NCI-H748 (cell line): ENCODE results near the gene SPECC1.
"Not testable (repeated sequence)": the region's sequence is repeated elsewhere in the genome, so short reads cannot be mapped to it uniquely, and the experiment has no call there.

Experiments
- DNase-seq: peaks from one replicate; lab custom pipeline; 2025; ENCODE audit not compliant: unreplicated experiment; lab: John Stamatoyannopoulos, UW

The SPECC1 gene

DNA sequence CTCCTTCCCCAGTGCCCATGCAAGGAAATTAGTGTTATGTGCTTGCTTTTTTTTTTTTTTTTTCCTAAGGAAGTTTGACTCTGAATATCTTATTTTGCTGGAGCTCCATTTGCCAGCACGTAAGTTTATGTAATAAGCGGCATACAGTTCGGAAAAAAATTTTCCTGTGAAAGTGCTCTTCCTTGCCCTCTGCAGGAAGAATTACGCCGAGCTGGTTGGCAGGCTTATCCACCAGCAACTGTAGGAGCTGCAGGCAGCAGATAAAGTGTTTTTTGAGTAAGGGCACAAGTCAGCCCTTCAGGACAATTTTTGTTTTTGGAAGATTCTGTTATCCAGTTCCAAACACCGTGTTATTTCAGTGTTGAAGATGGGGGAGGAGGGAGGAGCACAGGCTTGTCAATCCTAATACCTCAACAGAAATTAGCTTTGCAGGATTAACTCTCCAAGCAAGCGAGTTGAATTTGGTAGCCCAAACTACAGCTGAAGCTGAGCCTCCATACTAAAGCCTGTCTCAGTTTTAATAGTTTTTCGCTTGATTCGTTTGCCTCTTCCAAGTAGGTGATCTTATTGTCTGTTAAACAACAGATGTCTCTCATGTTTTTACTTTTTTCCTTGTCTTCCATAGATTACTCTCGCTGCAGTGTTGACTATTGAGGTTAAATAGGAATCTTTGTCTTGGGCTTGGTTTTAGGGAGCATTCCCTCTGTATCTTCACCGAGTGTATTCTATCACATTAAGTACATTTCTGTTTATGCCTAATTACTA lies 1.1 kb downstream of the SPECC1 start:
- peak; percentile 82 for DNase-seq

DNA sequence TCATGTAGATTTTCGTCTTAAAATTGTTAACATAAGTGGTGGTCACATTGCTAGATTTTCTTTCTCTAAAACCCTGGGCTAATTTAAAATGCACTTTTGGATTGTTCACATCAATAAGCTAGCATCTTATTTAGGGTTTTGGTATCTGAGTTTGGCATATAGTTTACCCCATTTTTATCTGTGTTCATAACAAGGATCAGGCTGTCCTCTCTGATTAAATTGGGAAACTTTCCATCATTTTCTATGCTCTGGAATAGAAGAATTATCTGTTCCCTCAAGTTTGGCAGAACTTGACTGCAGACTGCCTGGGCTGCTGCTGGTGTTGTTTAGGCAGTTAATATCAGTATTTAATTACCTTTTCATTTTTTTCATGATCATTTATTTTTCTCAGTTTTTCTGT lies 1.8 kb downstream of the SPECC1 start:
- no peak for DNase-seq

DNA sequence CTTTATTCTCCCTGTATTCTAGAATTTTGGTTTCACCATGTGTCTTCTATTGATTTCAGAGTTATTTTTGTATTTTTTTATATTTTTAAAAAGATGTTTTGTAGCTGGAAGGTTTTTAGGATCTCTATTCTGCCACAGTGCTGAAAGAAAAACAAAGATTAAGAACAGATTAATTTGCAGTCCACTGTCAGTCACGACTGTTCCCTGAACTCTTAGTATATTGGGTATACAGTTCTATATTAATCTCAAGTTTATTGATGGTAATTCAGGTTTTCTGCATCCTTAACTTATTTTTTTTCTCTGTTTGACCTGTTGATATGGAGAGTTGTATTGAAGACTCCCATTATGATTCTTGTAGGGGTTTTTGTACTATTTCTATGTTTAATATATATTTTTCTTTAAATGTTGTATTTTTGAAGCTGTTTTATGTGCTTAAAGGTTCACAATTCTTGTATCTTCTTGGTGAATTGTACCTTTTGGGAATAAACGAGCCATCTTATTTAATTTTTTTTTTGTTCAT lies 2.9 kb downstream of the SPECC1 start:
- no peak for DNase-seq

DNA sequence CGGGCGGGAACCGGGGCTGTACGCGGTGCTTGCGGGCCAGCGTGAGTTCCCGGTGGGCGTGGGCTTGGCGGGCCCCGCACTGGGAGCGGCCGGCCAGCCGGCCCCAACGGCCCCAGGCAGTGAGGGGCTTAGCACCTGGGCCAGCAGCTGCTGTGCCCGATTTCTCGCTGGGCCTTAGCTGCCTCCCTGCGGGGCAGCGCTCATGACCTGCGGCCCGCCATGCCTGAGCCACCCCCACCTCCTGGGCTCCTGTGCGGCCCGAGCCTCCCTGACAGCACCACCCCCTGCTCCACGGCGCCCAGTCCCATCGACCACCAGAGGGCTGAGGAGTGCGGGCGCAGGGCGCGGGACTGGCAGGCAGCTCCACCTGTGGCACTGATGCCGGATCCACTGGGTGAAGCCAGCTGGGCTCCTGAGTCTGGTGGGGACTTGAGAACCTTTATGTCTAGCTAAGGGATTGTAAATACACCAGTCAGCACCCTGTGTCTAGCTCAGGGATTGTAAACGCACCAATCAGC lies 7.4 kb downstream of the SPECC1 start:
- DNase-seq = not testable (repeated sequence)

DNA sequence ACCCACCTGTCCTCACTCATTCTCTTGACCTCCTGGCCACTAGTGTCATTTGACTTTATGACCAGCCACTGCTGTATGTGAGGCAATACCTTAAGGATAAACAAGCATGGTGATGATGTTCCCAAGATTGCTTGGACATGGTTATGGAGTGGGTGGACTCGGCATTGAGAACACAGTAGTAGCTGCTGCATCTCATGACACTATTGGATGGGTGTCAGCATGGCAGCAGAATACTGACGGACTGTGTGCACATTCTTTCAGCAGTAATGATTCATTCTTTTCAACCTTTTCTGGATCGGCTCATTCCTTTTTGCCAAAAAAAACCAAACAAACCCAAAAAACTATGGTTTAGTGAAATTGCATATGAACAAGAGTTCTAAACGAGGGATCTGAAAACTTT lies 13.5 kb downstream of the SPECC1 start:
- no peak for DNase-seq

DNA sequence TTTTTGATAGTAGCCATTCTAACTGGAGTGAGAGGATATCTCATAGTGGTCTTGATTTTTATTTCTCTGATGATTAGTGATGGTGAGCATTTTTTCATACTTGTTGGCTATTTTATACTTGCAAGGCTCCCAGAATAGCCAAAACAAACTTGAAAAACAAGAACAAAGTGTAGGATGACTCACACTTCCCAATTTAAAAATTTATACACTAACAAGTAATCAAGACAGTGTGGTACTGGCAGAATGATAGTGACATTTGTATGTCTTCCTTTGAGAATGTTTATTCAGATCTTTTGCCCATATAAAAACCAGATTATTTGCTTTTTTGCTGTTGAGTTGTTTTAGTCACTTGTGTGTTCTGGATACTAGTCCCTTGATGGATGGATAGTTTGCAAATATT lies 17.8 kb downstream of the SPECC1 start:
- DNase-seq = no peak

DNA sequence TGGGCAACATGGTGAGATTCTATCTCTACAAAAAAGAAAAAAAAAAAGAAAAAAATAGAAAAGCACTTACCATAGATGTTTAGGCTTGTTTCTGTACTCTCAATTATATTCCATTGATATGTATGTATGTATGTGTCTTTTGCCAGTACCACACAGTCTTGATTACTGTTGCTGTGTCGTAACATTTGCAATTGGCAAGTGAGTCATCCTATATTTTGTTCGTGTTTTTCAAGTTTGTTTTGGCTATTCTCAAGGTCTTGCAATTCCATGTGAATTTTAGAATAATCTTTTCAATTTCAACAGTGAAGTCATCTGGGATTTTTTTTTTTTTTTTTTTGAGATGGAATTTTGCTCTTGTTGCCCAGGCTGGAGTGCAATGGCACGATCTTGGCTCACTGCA lies 19.3 kb downstream of the SPECC1 start:
- DNase-seq = no peak

DNA sequence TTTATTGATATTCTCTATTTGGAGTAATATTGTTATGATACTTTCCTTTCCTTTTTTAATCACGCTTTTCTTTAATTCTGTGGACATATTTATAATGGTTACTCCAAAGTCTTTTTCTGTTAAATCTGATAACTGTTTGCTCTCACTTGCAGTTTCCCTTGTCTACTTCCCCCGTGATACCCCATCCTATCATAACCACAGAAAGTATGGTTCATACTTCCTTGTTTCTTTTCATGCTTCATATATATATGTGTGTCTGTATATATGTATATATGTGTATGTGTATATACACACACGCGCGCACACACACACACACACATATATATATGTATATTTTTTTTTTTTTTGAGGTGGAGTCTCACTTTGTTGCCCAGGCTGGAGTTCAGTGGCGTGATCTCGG lies 23.5 kb downstream of the SPECC1 start:
- no peak for DNase-seq

DNA sequence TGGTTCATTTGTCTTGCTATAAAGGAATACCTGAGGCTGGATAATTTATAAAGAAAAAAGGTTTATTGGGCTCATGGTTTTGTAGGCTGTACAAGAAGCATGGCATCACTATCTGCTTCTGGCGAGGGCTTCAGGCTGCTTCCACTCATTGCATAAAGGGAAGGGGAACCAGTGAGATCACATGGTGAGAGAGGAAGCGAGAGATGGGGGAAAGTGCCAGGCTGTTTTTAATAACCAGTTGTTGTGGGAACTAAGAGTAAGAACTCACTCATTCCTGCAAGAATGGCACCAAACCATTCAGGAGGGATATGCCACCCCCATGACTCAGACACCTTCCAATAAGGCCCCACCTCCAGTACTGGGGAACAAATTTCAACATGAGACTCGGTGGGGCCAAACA lies 24.3 kb downstream of the SPECC1 start:
- no peak for DNase-seq

DNA sequence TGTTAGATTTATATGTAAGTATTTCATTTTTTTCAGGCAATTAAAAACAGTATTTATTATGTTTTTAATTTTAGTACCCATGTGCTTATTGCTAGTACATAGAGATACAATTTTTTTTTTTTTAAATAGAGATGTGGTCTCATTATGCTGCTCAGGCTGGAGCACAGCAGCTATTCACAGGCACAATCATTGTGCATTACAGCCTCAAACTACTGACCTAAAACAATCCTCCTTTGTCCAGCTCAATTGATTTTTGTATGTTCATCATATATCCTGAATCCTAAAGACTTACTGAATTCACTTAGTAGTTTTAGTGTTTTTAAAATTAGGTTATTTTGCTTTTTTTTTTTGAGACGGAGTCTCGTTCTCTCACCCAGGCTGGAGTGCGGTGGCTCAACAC lies 26.3 kb downstream of the SPECC1 start:
- DNase-seq = no peak

DNA sequence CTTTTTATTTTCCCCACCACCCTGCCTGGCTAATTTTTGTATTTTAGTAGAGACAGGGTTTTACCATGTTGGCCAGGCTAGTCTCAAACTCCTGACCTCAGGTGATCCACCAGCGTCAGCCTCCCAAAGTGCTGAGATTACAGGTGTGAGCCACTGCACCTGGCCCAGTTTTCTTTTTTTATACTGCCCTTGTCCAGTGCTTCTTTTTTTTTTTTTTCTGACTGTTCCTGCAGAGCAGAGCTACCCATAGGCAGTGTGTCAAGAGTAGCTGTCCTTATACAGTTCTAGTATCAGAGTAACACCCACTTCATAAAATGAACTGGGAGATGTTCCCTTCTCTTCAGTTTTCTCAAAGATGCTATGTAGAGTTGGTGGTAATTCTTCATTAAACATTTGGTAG lies 28.1 kb downstream of the SPECC1 start:
- DNase-seq = not testable (repeated sequence)

DNA sequence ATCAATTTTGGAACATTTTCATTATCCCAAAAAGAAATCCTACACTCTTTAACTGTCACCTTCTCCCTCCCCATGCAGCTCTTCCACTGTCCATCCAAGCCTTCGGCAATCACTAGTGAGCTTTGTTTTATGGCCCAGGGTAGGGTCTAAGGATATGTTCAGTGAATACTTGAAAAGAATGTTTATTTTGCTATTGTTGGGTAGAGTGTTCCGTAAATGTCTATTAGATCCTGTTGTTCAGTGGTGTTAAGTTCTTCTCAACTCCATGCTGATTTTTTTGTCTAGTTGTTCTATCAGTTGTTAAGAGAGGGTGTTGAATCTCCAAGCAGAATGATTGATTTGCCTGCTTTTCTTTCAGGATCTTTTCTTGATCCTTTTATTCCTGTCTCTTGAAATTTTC lies 29.9 kb downstream of the SPECC1 start:
- no peak for DNase-seq

DNA sequence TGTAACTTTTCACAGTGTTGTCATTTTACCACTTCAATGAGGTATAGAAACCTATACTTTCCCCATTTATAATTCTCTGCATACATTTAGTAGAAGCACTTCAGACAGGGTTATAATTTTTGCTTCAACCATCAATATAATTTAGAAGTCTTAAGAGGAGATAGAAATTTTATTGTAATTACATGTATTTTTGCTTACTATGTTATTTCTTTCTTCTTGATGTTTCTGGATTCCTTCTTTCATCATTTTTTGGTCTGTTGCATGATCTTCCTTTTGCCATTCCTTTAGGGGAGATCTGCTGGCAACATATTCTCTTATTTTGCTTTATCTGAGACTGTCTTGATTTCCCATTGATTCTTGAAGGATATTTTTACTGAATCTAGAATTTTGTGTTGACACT lies 31.1 kb downstream of the SPECC1 start:
- DNase-seq = no peak

DNA sequence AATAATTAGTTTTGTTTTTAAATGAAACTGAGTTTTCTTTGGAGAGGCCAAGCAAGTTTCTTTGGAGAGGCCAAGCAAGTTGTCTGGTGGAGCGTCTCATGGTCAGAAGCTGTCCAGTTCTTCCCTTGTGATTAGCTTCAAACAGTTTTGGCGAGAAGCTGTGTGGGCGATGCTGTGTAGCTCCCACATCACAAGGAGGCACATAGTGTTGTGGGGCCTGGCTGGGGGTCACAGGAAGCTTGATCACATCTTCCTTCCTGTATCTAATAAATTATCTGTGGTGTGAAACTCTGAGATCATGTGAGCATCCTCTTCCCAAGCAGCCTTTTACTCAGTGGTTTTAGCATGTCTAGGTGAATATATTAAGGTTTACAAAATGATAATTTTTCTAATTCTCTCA lies 33.9 kb downstream of the SPECC1 start:
- no peak for DNase-seq

DNA sequence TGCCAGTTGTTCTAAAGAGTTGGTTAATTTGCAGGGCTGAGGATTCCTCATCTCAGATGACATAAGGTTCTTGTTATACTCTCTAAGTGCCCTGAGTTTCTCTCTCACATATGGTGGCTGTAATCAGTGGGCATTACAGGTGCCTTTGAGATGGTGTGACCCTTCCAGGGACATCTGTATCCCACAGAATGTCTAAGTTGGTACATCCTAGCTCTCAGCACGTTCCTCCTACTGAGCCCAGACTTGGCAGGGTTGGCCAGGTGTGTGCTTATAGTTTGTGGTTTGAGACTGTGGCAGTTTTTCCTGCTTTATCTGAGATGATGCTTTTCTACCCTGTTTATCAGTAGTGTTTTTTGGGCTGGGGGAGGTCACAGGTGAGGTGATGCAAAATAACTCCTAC lies 36.3 kb downstream of the SPECC1 start:
- no peak for DNase-seq

DNA sequence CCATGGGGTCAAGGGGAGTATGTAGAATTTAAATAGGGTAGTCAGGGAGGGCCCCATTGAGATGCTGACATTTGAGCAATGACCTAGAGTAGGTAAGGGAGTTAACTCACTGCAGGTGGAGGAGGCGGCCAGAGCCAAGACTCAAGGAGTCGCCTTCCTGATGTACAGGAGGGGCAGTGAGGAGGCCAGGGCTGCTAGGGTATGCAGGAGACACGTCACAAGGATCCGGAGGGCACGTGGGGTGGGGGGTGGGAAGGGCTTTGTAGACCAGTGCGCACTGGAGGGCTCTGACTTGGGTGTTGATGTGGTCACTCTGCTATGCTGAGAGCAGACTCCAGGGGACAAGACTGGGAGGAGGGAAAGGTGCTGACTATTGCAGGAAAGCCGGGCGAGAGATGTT lies 37.5 kb downstream of the SPECC1 start:
- DNase-seq = no peak

DNA sequence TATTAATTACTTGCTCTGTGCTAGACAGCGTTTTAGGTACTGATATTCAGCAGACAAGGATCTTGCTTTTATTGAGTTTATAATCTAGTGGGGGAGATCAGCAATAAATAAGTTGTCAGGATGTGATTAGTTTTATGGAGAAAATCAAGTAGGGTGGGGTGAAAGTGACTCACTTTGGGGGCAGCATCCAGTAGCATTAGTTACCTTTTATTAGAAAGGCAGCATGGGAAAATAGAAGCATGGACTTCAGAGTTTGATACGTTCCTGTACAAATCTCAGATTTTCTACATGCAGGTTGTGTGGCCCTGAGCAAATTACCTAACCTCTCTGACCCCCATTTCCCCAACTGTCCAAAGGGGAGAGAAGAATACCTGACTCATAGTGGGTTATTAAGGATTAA lies 42.5 kb downstream of the SPECC1 start:
- no peak for DNase-seq

DNA sequence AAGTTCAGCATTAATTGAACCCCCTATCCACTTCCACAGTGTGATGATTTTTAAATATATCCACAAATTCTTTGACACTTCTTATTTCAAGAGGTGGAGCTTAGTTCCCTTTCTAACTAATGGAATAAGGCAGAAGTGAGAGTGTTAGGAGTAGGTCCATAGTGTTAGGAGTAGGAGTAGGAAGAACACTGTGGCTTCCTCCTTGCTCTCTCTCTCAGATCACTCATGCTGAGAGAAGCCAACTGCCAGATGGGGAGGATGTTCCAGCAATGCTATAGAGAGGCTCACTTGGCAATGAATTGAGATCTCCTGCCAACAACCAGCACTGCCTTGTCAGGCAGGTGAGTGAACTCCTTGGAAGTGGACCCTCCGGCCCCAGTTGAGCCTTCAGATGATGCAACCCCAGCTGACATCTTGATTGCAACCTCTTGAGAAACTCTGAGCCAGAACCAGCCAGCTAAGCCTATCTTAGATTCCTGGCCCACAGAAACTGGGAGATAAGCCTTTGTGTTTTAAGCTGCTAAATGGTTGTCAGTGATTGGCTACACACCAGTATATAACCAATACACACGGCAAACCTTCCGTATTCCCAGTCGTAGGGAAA lies 44.3 kb downstream of the SPECC1 start:
- DNase-seq = no peak

DNA sequence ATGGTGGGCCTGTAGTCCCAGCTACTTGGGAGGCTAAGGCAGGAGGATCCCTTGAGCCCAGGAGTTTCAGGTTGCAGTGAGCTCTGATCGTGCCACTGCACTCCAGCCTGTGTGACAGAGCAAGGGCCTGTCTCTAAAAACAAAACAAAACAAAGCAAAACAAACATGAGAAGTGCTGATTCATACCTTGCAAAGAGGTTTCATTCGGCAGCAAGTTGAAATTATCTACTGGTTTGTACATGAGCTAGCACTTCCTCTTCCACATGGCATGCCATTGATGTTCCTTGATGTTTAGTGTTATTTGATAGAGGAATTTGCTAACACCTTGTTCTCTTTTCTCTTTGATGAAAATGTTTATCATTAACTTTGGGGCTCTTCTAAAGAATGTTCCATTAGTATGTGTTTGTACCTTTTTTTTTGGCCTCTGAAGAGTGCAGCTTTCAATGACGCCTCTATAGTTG lies 50.6 kb downstream of the SPECC1 start:
- DNase-seq = peak; percentile 21

DNA sequence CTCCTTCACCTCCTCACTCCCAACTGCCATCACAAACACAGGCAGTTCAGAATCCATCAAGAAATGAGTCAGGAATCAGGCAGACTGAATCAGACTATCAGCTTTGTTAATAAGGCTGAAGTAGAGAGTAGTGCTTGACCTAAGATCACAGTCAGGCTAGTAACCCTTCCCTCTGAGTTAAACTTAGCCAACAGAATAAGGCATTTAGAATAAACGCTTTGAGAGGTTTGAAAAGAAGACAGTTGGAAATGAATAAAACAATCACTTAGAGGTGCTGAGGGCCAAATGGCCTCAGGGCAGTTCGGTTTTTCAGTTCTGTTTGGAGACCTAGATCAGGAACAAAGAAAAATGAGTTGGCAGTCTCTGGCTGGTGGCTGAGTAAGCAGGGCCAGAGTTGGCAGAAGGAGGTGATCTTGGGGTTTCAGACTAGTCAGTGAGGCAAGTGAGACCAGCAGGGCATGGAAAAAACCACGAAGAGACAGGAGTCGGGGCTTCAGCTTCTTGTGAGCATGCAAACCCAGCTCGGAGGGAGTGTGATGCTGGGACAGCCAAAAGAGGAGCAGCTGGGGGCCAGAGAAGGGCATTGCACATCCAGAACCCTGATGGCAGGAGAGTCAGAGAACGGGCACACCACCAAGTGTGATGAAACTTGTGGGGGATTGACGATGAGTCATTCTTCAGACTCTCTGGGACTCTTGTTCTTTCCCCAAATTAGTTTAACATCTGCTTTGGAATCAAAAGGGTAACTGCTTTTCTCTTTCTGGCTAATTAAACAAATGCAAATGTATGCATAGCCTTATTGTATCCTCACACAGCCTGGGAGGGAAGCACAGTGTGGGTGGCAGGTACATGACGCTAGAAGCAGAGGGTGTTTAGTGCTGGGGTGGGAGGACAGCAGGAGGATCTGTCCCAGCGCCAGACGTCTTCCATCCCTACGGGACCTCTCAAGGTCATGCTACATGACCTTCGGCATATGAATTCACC lies 54.8 kb downstream of the SPECC1 start:
- no peak for DNase-seq

DNA sequence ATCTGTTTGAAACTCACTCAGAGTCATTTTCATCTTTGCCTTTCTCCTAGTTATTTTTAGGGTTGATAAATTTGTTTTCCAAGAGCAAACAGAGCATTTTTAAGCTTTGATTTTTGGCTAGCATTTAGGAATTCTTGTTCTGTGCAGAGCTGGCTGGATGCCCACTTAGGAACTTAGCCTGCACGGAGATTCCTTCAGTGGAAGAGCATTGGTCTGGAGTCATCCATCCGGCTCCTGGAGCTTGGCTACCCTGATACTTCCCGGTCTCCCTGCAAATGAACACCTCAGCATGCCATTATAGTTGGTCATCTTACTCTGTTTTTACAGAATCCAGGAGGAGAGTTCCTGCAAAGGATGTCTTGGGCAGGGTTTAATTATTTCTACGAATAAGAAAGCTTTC lies 57.1 kb downstream of the SPECC1 start:
- DNase-seq = no peak
